ENCODE measurements around the gene SGTA. TPM values are rescaled to one million over a fixed set of nuclear protein-coding genes. Genes with fewer than 3 reads are reported as not detected.
"Not testable (repeated sequence)": the region's sequence is repeated elsewhere in the genome, so short reads cannot be mapped to it uniquely, and the experiment has no call there.

The SGTA gene
- total and polyA plus RNA-seq, 4 donors = 16.7 to 38.4 (median 21.0) TPM

DNA sequence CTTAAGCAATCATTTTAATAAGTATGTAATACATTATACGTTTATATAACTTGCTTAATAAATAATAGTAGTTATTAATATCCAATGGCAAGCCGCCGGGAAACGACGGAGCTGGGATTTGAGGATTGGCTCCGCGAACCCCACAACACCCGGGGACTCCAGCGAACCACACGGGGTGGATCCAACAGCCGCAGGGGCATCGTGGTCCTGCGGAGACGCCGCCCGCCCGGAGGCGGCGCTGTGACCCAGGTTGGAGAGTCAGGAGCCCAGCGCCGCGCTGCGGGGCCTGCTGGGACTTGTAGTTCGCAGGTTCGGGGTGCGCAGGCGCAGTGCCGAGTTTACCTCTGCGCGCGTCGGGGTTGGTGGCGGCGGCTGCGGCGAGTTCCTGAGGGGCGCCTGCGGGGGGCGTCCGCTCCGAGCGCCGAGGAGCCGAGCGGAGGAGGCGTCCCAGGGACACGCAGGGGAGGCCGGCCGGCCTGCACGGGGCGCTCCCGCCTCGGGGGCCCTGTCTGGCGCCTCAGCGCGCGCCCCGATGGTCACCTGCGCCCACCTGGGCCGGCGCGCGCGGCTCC, 36.6 kb upstream of the SGTA start, which contains the start of gene ZNF554:
Gene ZNF554, plus strand, starts transcription at position 329 of the 572 bp plus-strand sequence. Its CDS starts 204 bp downstream, at position 533.
- under 1% methylated on average over 64 of the region's 64 CpGs for WGBS
- Histone ChIP-seq H3K4me3 (ENCODE audit: low read depth in 1 of 3, low read length in 3 of 3) (peak within 1 kb of the TSS; percentile 57 to 95 (median 91)), H3K27me3 (ENCODE audit: control insufficient read depth in 4 of 4, insufficient read depth in 4 of 4, low read length in 3 of 4) (no peaks in the 10 kb centered on the region), H3K27ac (ENCODE audit: low read depth in 1 of 2, low read length in 2 of 2) (no peak within 1 kb of the TSS), H3K9ac (ENCODE audit: low read depth in 1 of 2, low read length in 2 of 2) (peak within 1 kb of the TSS in 1 of 2 donors; percentile 84), H3K36me3 (ENCODE audit: control insufficient read depth in 4 of 4, insufficient read depth in 3 of 4, low read depth in 1 of 4, low read length in 3 of 4) (peaks cover 0 to 17% (median 2%) of the 10 kb centered on the region in 4 donors), H3K9me3 (ENCODE audit: control insufficient read depth in 4 of 4, low read length in 3 of 4) (peaks cover 0 to 7% (median 0%) of the 10 kb centered on the region in 4 donors), H3K4me1 (ENCODE audit: control insufficient read depth in 4 of 4, insufficient read depth in 4 of 4, low read length in 3 of 4) (peaks cover 0 to 12% (median 4%) of the 10 kb centered on the region in 4 donors)
- DNase-seq (ENCODE audit: low spot score) = peak; percentile 98
- TF ChIP-seq FOXA1 (IDR thresholded peaks at IDR 0.05) (no peak), RAD21 (IDR thresholded peaks at IDR 0.05) (peak; percentile 63 to 78), YY1 (IDR thresholded peaks at IDR 0.05) (peak; percentile 54), RXRA (IDR thresholded peaks at IDR 0.05) (peak; percentile 30 to 67), SP1 (IDR thresholded peaks at IDR 0.05) (peak; percentile 49), EGR1 (IDR thresholded peaks at IDR 0.05; ENCODE audit: low read depth in 2 of 2) (peak in 1 of 2 donors; percentile 33), GABPA (IDR thresholded peaks at IDR 0.05 in 1 of 2, conservative IDR thresholded peaks at IDR 0.05 in 1 of 2) (peak in 1 of 2 donors; percentile 64), NR2F2 (IDR thresholded peaks at IDR 0.05) (no peak)
- TF ChIP-seq, protein P1, sequence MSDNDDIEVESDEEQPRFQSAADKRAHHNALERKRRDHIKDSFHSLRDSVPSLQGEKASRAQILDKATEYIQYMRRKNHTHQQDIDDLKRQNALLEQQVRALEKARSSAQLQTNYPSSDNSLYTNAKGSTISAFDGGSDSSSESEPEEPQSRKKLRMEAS (IDR thresholded peaks at IDR 0.05) = no peak
- TF ChIP-seq, protein P2, sequence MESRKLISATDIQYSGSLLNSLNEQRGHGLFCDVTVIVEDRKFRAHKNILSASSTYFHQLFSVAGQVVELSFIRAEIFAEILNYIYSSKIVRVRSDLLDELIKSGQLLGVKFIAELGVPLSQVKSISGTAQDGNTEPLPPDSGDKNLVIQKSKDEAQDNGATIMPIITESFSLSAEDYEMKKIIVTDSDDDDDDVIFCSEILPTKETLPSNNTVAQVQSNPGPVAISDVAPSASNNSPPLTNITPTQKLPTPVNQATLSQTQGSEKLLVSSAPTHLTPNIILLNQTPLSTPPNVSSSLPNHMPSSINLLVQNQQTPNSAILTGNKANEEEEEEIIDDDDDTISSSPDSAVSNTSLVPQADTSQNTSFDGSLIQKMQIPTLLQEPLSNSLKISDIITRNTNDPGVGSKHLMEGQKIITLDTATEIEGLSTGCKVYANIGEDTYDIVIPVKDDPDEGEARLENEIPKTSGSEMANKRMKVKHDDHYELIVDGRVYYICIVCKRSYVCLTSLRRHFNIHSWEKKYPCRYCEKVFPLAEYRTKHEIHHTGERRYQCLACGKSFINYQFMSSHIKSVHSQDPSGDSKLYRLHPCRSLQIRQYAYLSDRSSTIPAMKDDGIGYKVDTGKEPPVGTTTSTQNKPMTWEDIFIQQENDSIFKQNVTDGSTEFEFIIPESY (IDR thresholded peaks at IDR 0.05) = no peak
- TF ChIP-seq, protein P3, sequence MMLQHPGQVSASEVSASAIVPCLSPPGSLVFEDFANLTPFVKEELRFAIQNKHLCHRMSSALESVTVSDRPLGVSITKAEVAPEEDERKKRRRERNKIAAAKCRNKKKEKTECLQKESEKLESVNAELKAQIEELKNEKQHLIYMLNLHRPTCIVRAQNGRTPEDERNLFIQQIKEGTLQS (IDR thresholded peaks at IDR 0.05) = no peak
- TF ChIP-seq, protein P4, sequence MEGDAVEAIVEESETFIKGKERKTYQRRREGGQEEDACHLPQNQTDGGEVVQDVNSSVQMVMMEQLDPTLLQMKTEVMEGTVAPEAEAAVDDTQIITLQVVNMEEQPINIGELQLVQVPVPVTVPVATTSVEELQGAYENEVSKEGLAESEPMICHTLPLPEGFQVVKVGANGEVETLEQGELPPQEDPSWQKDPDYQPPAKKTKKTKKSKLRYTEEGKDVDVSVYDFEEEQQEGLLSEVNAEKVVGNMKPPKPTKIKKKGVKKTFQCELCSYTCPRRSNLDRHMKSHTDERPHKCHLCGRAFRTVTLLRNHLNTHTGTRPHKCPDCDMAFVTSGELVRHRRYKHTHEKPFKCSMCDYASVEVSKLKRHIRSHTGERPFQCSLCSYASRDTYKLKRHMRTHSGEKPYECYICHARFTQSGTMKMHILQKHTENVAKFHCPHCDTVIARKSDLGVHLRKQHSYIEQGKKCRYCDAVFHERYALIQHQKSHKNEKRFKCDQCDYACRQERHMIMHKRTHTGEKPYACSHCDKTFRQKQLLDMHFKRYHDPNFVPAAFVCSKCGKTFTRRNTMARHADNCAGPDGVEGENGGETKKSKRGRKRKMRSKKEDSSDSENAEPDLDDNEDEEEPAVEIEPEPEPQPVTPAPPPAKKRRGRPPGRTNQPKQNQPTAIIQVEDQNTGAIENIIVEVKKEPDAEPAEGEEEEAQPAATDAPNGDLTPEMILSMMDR (IDR thresholded peaks at IDR 0.05; ENCODE audit: low read depth, low read length, missing input control) = peak; percentile 94

DNA sequence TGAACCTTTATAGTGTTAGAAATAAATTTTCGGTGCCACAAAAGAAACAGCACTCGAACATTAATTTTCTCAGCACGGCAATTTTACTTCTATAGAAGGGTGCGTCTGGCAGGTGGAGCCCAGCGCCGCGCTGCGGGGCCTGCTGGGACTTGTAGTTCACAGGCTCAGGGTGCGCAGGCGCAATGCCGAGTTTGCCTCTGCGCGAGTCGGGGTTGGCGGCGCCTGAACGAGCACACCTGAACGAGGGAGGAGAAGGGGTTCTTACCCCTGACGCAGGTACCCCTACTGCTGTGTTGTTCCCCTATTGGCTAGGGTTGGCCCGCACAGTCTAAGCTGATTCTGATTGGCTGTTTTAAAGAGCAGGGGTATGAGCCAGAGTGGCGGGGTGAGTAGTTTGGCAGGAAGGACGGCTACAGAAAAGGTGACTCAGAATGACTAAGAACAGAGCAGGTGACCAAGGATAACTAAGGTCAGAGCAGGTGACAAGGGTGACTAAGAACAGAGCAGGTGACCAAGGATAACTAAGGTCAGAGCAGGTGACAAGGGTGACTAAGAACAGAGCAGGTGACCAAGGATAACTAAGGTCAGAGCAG, 34.3 kb upstream of the SGTA start:
- not testable (repeated sequence) for H3K27me3 ChIP-seq (ENCODE audit: control insufficient read depth in 4 of 4, insufficient read depth in 4 of 4, low read length in 3 of 4); H3K27ac ChIP-seq (ENCODE audit: low read depth in 1 of 2, low read length in 2 of 2); H3K9me3 ChIP-seq (ENCODE audit: control insufficient read depth in 4 of 4, low read length in 3 of 4); H3K9ac ChIP-seq (ENCODE audit: low read depth in 1 of 2, low read length in 2 of 2); H3K4me3 ChIP-seq (ENCODE audit: low read depth in 1 of 3, low read length in 3 of 3); DNase-seq (ENCODE audit: low spot score); H3K36me3 ChIP-seq (ENCODE audit: control insufficient read depth in 4 of 4, insufficient read depth in 3 of 4, low read depth in 1 of 4, low read length in 3 of 4)
- 83% methylated on average over 22 of the region's 22 CpGs for WGBS
- H3K4me1 ChIP-seq (ENCODE audit: control insufficient read depth in 4 of 4, insufficient read depth in 4 of 4, low read length in 3 of 4) = peaks cover 3 to 21% (median 12%) of the 10 kb centered on the region in 4 donors

DNA sequence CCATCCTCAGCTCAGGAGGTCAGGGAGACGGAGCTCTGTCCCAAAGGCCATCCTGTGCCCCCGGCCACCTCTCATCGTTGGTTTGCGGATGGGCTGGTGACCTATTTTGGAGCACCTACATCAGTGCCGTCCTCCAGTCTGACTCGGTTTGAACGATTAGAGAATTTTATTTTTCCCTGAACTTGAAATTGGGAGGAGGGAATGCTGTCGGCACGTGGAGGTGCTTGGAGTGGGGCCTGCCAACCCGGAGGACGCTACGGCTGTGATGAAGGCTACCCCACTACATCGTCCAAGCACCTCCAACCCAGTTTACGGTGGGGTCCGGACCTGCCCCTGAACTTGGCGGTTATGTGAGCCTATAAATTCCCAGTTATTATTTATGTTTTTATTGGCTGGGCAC, 33.6 kb upstream of the SGTA start:
- Histone ChIP-seq H3K4me1 (ENCODE audit: control insufficient read depth in 4 of 4, insufficient read depth in 4 of 4, low read length in 3 of 4) (peaks cover 3 to 28% (median 16%) of the 10 kb centered on the region in 4 donors), H3K27me3 (ENCODE audit: control insufficient read depth in 4 of 4, insufficient read depth in 4 of 4, low read length in 3 of 4) (no peaks in the 10 kb centered on the region), H3K4me3 (ENCODE audit: low read depth in 1 of 3, low read length in 3 of 3) (no peak overlapping the region), H3K27ac (ENCODE audit: low read depth in 1 of 2, low read length in 2 of 2) (peak overlapping the region in 1 of 2 donors; percentile 40), H3K36me3 (ENCODE audit: control insufficient read depth in 4 of 4, insufficient read depth in 3 of 4, low read depth in 1 of 4, low read length in 3 of 4) (no peaks in the 10 kb centered on the region), H3K9me3 (ENCODE audit: control insufficient read depth in 4 of 4, low read length in 3 of 4) (no peaks in the 10 kb centered on the region), H3K9ac (ENCODE audit: low read depth in 1 of 2, low read length in 2 of 2) (no peak overlapping the region)
- WGBS = 94% methylated on average over 16 of the region's 16 CpGs
- DNase-seq (ENCODE audit: low spot score) = no peak
- TF ChIP-seq EGR1 (IDR thresholded peaks at IDR 0.05; ENCODE audit: low read depth in 2 of 2) (no peak), GABPA (IDR thresholded peaks at IDR 0.05 in 1 of 2, conservative IDR thresholded peaks at IDR 0.05 in 1 of 2) (no peak), HNF4A (conservative IDR thresholded peaks at IDR 0.05) (no peak), NR2F2 (IDR thresholded peaks at IDR 0.05) (no peak), YY1 (IDR thresholded peaks at IDR 0.05) (no peak), HNF4G (IDR thresholded peaks at IDR 0.05) (no peak), FOXA2 (IDR thresholded peaks at IDR 0.05) (no peak)
- TF ChIP-seq, protein P2 (IDR thresholded peaks at IDR 0.05) = no peak
- TF ChIP-seq, protein P3 (IDR thresholded peaks at IDR 0.05) = no peak
- TF ChIP-seq, protein P4 (IDR thresholded peaks at IDR 0.05; ENCODE audit: low read depth, low read length, missing input control) = no peak
- TF ChIP-seq, protein P1 (IDR thresholded peaks at IDR 0.05) = no peak
